GM20000 (cell line): ENCODE results near the gene MNT.

ENCODE experiments used
- DNase-seq: peaks from one replicate; pipeline ENCODE4 v3.0.0; 2012; ENCODE audit warnings: low spot score
- CTCF ChIP-seq: IDR thresholded peaks from 2 replicates; pipeline ENCODE4 v1.5.1; 2012; ENCODE audit warnings: mild to moderate bottlenecking, control low read depth; ENCODE audit errors: extremely low read depth, missing control alignments

MNT gene

GRCh38 chr17:2383628-2384167 is 17.2 kb downstream of the MNT start:
- TF ChIP-seq CTCF, result no peak
- DNase-seq, result no peak

- TF ChIP-seq CTCF, result no peak
- no peak for DNase-seq
Observed at GRCh38 chr17:2380950-2381649, 19.8 kb downstream of the MNT start.

GRCh38 chr17:2380226-2380922 is 20.5 kb downstream of the MNT start:
- DNase-seq, result no peak
- TF ChIP-seq CTCF, result no peak

- no peak for TF ChIP-seq CTCF
- no peak for DNase-seq
Observed at GRCh38 chr17:2379489-2380225, 21.2 kb downstream of the MNT start.

- TF ChIP-seq CTCF, result no peak
- no peak for DNase-seq
Observed at GRCh38 chr17:2378905-2379304, 22.0 kb downstream of the MNT start.

GRCh38 chr17:2377659-2378058 is 23.2 kb downstream of the MNT start:
- TF ChIP-seq CTCF, result no peak
- DNase-seq, result no peak

- TF ChIP-seq CTCF, result no peak
- no peak for DNase-seq
Observed at GRCh38 chr17:2376107-2376506, 24.8 kb downstream of the MNT start.
